Activated T-helper 2 cell treated with anti-CD3 and anti-CD28 coated beads, Interferon-gamma antibody, Interleukin-2, Interleukin-4, amounts not matched to agents 10 μg/mL and 5 μg/mL and 100 μg/mL, durations not matched to agents 14 hours and 24 hours and 36 hours (primary cell): ENCODE results near the gene NLGN1. TPM values are rescaled to one million over a fixed set of nuclear protein-coding genes. Genes with fewer than 3 reads are reported as not detected.

ENCODE experiments used
- DNase-seq: peaks from one replicate; pipeline ENCODE4 v3.0.0; 2021; ENCODE audit warnings: low spot score
- H3K27ac Mint-ChIP-seq: one replicate; pipeline ENCODE4 v1.8.0; 2021; ENCODE audit warnings: mixed read lengths
- H3K27me3 Mint-ChIP-seq: one replicate; pipeline ENCODE4 v1.8.0; 2021; ENCODE audit warnings: low read depth, mixed read lengths
- H3K36me3 Mint-ChIP-seq: one replicate; pipeline ENCODE4 v1.8.0; 2021; ENCODE audit warnings: low read depth, mixed read lengths
- H3K4me1 Mint-ChIP-seq: one replicate; pipeline ENCODE4 v1.8.0; 2021; ENCODE audit warnings: low read depth, mixed read lengths
- H3K4me3 Mint-ChIP-seq: one replicate; pipeline ENCODE4 v1.8.0; 2021; ENCODE audit warnings: low read depth, mild to moderate bottlenecking, moderate library complexity, mixed read lengths
- H3K9me3 Mint-ChIP-seq: one replicate; pipeline ENCODE4 v1.8.0; 2021; ENCODE audit warnings: mixed read lengths
- intact Hi-C: fragments of 100-400 bp; cut with micrococcal nuclease; formaldehyde crosslinking; loops from one replicate; pipeline ENCODE4 v1.15.1; 2023
- total RNA-seq: library from RNA; stranded (reverse); gene quantifications from 2 replicates; pipeline ENCODE4 v1.2.3, GENCODE V29; 2022

The NLGN1 gene
- total RNA-seq, 1 donor from 2014 or later: not detected

- H3K4me1 Mint-ChIP-seq: no peaks in the 10 kb centered on the region
- no peak overlapping the region for H3K4me3 Mint-ChIP-seq
- intact Hi-C loops: no loop called here
- no peaks in the 10 kb centered on the region for H3K27me3 Mint-ChIP-seq
- no peak for DNase-seq
- no peaks in the 10 kb centered on the region for H3K9me3 Mint-ChIP-seq
- H3K27ac Mint-ChIP-seq: no peak overlapping the region
- H3K36me3 Mint-ChIP-seq: no peaks in the 10 kb centered on the region
These were observed 380.7 kb downstream of the NLGN1 start for GRCh38 chr3:173778251-173778650.

- no peak overlapping the region for H3K27ac Mint-ChIP-seq
- H3K4me1 Mint-ChIP-seq: no peaks in the 10 kb centered on the region
- intact Hi-C loops: no loop called here
These were observed 382.5 kb downstream of the NLGN1 start for GRCh38 chr3:173780067-173780466.

GRCh38 chr3:173785004-173785403, 387.5 kb downstream of the NLGN1 start:
- Mint-ChIP-seq H3K27ac (no peak overlapping the region), H3K4me3 (no peak overlapping the region), H3K9me3 (no peaks in the 10 kb centered on the region), H3K27me3 (no peaks in the 10 kb centered on the region), H3K4me1 (no peaks in the 10 kb centered on the region), H3K36me3 (no peaks in the 10 kb centered on the region)
- DNase-seq: no peak
- intact Hi-C loops: no loop called here

More at GRCh38 chr3:173780067-173780466, 382.5 kb downstream of the NLGN1 start:
- no peak for DNase-seq
- Mint-ChIP-seq H3K27me3 (no peaks in the 10 kb centered on the region), H3K36me3 (no peaks in the 10 kb centered on the region), H3K9me3 (no peaks in the 10 kb centered on the region), H3K4me3 (no peak overlapping the region)

- H3K27me3 Mint-ChIP-seq: no peaks in the 10 kb centered on the region
- no peak for DNase-seq
- H3K27ac Mint-ChIP-seq: no peak overlapping the region
- intact Hi-C loops: no loop called here
- no peak overlapping the region for H3K4me3 Mint-ChIP-seq
- H3K4me1 Mint-ChIP-seq: no peaks in the 10 kb centered on the region
- no peaks in the 10 kb centered on the region for H3K9me3 Mint-ChIP-seq
- H3K36me3 Mint-ChIP-seq: no peaks in the 10 kb centered on the region
These were observed 392.1 kb downstream of the NLGN1 start for GRCh38 chr3:173789530-173790162.

GRCh38 chr3:173793963-173794362, 396.4 kb downstream of the NLGN1 start:
- no peak overlapping the region for H3K4me3 Mint-ChIP-seq
- no peaks in the 10 kb centered on the region for H3K27me3 Mint-ChIP-seq
- no peaks in the 10 kb centered on the region for H3K9me3 Mint-ChIP-seq
- H3K36me3 Mint-ChIP-seq: no peaks in the 10 kb centered on the region
- DNase-seq: no peak
- H3K27ac Mint-ChIP-seq: no peak overlapping the region
- intact Hi-C loops: no loop called here
- no peaks in the 10 kb centered on the region for H3K4me1 Mint-ChIP-seq

GRCh38 chr3:173796405-173796804, 398.9 kb downstream of the NLGN1 start:
- intact Hi-C loops: no loop called here
- Mint-ChIP-seq H3K27me3 (no peaks in the 10 kb centered on the region), H3K27ac (no peak overlapping the region), H3K36me3 (no peaks in the 10 kb centered on the region), H3K4me1 (no peaks in the 10 kb centered on the region), H3K4me3 (no peak overlapping the region), H3K9me3 (no peaks in the 10 kb centered on the region)
- no peak for DNase-seq

GRCh38 chr3:173796890-173797289, 399.3 kb downstream of the NLGN1 start:
- Mint-ChIP-seq H3K27ac (no peak overlapping the region), H3K4me1 (no peaks in the 10 kb centered on the region), H3K36me3 (no peaks in the 10 kb centered on the region), H3K27me3 (no peaks in the 10 kb centered on the region), H3K4me3 (no peak overlapping the region), H3K9me3 (no peaks in the 10 kb centered on the region)
- DNase-seq: no peak
- intact Hi-C loops: no loop called here

GRCh38 chr3:173799060-173799816, 401.7 kb downstream of the NLGN1 start:
- H3K36me3 Mint-ChIP-seq: no peaks in the 10 kb centered on the region
- intact Hi-C loops: no loop called here
- DNase-seq: no peak
- H3K9me3 Mint-ChIP-seq: no peaks in the 10 kb centered on the region
- H3K4me3 Mint-ChIP-seq: no peak overlapping the region
- no peaks in the 10 kb centered on the region for H3K27me3 Mint-ChIP-seq
- H3K4me1 Mint-ChIP-seq: no peaks in the 10 kb centered on the region
- H3K27ac Mint-ChIP-seq: no peak overlapping the region

- Mint-ChIP-seq H3K36me3 (no peaks in the 10 kb centered on the region), H3K4me3 (no peak overlapping the region), H3K27me3 (no peaks in the 10 kb centered on the region), H3K27ac (no peak overlapping the region), H3K4me1 (no peaks in the 10 kb centered on the region), H3K9me3 (no peaks in the 10 kb centered on the region)
- DNase-seq: no peak
- intact Hi-C loops: no loop called here
These were observed 402.6 kb downstream of the NLGN1 start for GRCh38 chr3:173800154-173800553.

- DNase-seq: no peak
- Mint-ChIP-seq H3K27me3 (no peaks in the 10 kb centered on the region), H3K9me3 (peaks cover 3% of the 10 kb centered on the region), H3K4me3 (no peak overlapping the region), H3K4me1 (no peaks in the 10 kb centered on the region), H3K27ac (no peak overlapping the region), H3K36me3 (no peaks in the 10 kb centered on the region)
- intact Hi-C loops: no loop called here
These were observed 417.3 kb downstream of the NLGN1 start for GRCh38 chr3:173814809-173815208.

GRCh38 chr3:173819368-173819767, 421.8 kb downstream of the NLGN1 start:
- Mint-ChIP-seq H3K4me1 (no peaks in the 10 kb centered on the region), H3K27ac (no peak overlapping the region), H3K27me3 (no peaks in the 10 kb centered on the region), H3K9me3 (peaks cover 3% of the 10 kb centered on the region), H3K36me3 (no peaks in the 10 kb centered on the region), H3K4me3 (no peak overlapping the region)
- intact Hi-C loops: no loop called here
- DNase-seq: no peak

GRCh38 chr3:173823911-173824460, 426.4 kb downstream of the NLGN1 start:
- no peaks in the 10 kb centered on the region for H3K27me3 Mint-ChIP-seq
- DNase-seq: no peak
- no peak overlapping the region for H3K4me3 Mint-ChIP-seq
- intact Hi-C loops: no loop called here
- H3K36me3 Mint-ChIP-seq: no peaks in the 10 kb centered on the region
- H3K9me3 Mint-ChIP-seq: peaks cover 4% of the 10 kb centered on the region
- no peaks in the 10 kb centered on the region for H3K4me1 Mint-ChIP-seq
- H3K27ac Mint-ChIP-seq: no peak overlapping the region

GRCh38 chr3:173825730-173826129, 428.2 kb downstream of the NLGN1 start:
- intact Hi-C loops: no loop called here
- H3K27ac Mint-ChIP-seq: no peak overlapping the region
- H3K27me3 Mint-ChIP-seq: no peaks in the 10 kb centered on the region
- peaks cover 4% of the 10 kb centered on the region for H3K9me3 Mint-ChIP-seq
- no peak overlapping the region for H3K4me3 Mint-ChIP-seq
- no peaks in the 10 kb centered on the region for H3K4me1 Mint-ChIP-seq
- no peak for DNase-seq
- no peaks in the 10 kb centered on the region for H3K36me3 Mint-ChIP-seq
